HL-60 (cell line): ENCODE data around the gene TMEM82.

Experiments used
- POLR2AphosphoS5 ChIP-seq: IDR thresholded peaks from 2 replicates; pipeline ENCODE4 v1.6.1; 2012; ENCODE audit warnings: low read depth
- TF ChIP-seq, protein P1 (sequence below): IDR thresholded peaks from one replicate; pipeline ENCODE4 v1.5.1; 2011; ENCODE audit warnings: low read length, control low read depth, inconsistent platforms; ENCODE audit not compliant: insufficient read depth

DNA sequence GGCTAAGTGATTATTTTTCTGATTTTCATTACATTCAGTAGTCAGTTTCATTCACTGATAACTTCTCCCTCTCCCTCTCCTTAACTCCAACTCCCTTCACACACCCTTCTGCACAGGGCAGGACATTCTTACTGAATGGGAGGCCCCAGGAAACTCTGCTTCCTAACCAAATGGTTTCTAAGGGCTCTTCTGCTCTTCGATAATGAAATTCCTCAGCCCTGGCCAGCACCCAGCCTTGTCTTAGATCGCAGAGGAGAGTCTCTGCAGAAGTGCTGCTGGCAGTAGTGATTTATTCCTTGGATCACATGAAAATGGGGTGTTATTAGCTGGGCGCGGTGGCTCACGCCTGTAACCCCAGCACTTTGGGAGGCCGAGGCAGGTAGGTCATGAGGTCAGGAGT lies 41.8 kb upstream of the TMEM82 start:
- TF ChIP-seq, protein P1, sequence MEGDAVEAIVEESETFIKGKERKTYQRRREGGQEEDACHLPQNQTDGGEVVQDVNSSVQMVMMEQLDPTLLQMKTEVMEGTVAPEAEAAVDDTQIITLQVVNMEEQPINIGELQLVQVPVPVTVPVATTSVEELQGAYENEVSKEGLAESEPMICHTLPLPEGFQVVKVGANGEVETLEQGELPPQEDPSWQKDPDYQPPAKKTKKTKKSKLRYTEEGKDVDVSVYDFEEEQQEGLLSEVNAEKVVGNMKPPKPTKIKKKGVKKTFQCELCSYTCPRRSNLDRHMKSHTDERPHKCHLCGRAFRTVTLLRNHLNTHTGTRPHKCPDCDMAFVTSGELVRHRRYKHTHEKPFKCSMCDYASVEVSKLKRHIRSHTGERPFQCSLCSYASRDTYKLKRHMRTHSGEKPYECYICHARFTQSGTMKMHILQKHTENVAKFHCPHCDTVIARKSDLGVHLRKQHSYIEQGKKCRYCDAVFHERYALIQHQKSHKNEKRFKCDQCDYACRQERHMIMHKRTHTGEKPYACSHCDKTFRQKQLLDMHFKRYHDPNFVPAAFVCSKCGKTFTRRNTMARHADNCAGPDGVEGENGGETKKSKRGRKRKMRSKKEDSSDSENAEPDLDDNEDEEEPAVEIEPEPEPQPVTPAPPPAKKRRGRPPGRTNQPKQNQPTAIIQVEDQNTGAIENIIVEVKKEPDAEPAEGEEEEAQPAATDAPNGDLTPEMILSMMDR = no peak
- TF ChIP-seq POLR2AphosphoS5 = no peak
